HG03095 (cell line): Measurements from ENCODE around the gene RIBC2.
"Not testable (repeated sequence)": the region's sequence is repeated elsewhere in the genome, so short reads cannot be mapped to it uniquely, and the experiment has no call there.

Experiments used
- ATAC-seq: cut with Tn5 transposase; IDR thresholded peaks from one replicate; pipeline ENCODE4 v1.9.1; 2021; ENCODE audit warnings: moderate library complexity; ENCODE audit not compliant: unreplicated experiment

Gene RIBC2

DNA sequence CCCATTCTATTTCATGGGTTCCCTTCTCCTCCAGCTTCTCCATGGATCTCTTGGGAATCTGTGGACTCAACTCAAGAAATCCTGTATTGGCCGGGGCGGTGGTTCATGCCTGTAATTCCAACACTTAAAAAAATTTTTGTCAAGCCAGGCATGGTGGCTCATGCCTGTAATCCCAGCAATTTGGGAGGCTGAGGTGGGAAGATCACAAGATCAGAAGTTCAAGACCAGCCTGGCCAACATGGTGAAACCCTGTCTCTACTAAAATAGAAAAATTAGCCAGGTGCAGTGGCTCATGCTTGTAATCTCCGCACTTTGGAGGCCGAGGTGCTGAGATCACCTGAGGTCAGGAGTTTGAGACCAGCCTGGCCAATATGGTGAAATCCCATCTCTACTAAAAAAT, 34.1 kb downstream of the RIBC2 start:
- ATAC-seq = not testable (repeated sequence)

DNA sequence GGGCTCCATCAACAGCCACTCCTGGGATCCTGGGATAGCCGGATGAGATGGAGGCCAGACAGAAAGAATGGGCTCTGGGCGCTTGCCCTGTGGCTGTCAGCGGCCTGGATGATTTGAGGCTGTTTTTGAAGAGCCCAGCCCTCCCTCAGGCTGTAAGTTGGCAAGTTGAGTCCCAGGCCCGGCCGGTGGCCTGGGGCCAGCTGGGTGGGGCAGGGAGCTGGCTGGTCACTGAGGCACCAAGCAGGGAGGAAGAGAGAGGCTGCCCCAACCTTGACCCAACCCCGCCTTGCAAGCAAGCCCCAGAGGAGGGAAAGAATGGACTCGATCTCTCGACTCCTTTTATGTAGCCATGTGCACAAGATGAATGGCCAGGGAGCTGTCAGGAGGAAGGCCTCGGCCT, 34.9 kb downstream of the RIBC2 start:
- ATAC-seq = no peak

DNA sequence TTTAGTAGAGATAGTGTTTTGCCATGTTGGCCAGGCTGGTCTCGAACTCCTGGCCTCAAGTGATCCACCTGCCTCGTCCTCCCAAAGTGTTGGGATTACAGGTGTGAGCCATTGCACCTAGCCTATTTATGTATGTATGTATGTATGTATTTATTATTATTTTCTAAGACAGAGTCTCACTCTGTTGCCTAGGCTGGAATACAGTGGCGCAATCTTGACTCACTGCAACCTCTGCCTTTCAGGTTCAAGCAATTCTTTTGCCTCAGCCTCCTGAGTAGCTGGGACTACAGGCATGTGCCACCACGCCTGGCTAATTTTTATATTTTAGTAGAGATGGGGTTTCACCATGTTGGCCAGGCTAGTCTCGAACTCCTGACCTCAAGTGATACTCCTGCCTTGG, 35.9 kb downstream of the RIBC2 start:
- not testable (repeated sequence) for ATAC-seq

DNA sequence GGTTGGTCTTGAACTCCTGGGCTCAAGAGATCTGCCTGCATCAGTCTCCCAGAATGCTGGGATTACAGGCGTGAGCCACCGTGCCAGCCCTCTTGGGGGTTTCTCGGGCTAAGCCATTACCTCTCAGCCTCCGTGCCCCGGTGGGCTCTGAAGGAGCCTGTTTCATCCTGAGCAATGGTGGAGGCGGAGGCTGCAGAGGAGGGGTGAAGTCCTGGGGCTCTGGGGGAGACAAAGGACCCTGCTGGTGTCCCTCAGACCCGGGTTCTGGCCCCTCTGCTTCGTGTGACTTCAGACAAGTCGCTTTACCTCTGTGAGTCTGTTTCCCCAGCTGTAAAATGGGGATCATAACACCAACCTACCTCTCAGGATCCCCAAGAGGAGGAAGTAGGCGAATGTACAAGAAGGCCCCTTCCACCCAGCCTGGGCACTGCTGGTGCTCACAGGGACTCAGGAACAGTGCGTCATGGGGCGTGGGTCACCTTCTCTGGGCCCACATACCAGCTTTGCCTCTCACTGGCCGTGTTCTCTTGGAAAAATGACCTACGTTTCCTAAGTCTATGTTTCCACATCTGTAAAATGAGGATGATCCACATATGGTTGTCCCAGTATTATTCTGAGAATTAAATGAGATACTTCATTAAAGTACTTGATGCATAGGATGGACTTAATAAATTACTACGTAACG, 36.8 kb downstream of the RIBC2 start:
- ATAC-seq = no peak

DNA sequence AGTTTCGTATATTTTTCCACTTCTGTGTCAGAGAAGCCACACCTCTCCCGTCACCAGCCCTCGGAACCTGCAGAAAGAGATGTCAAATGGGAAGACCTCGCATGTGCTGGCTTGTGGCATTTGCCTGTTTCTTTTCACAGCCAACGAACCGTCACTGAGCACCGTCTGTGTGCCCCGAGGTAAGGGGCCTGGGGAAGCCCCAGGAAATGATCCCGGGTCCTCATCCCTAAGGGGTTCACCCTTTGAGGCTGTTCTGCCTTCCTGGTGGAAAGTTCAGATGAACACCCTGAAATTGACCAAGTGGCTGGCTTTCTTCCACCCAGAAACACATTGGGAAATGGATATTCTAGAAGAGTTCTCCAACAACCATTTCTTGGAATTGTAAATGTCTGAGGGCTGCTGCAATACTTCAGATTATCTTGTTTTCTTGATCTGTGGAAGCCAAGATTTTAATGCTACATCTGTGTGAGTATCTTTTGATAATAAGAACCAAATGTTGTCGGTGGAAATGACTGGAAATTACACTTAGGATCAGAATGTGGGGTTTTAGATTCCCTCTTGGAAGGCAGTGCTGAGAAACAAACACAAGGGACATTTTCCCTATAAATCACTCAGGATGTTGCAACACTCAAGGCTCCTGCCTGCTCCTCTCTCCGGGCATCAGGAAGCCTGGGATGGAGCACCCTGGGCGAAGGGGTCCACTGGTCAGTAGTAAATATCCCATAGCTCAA, 37.6 kb downstream of the RIBC2 start:
- no peak for ATAC-seq

DNA sequence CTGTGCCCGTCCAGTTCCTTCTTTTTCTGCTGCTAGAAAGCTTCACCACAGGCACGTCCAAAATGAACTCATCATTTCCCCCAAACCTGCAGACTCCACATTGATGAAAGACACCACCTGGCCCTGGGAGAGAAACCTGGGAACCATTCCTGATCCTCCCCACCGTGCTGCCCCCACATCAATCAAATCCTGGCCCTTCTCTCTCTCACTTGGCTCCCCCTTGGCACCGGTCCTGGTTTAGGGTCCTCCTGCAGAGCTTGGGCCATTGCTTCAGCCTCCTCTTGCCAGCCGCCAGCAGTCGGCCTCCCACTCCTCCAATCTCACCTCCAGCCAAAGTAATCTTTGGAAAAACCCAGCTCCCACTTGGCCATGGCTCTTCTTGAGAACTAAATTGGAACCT, 38.5 kb downstream of the RIBC2 start:
- ATAC-seq = no peak

DNA sequence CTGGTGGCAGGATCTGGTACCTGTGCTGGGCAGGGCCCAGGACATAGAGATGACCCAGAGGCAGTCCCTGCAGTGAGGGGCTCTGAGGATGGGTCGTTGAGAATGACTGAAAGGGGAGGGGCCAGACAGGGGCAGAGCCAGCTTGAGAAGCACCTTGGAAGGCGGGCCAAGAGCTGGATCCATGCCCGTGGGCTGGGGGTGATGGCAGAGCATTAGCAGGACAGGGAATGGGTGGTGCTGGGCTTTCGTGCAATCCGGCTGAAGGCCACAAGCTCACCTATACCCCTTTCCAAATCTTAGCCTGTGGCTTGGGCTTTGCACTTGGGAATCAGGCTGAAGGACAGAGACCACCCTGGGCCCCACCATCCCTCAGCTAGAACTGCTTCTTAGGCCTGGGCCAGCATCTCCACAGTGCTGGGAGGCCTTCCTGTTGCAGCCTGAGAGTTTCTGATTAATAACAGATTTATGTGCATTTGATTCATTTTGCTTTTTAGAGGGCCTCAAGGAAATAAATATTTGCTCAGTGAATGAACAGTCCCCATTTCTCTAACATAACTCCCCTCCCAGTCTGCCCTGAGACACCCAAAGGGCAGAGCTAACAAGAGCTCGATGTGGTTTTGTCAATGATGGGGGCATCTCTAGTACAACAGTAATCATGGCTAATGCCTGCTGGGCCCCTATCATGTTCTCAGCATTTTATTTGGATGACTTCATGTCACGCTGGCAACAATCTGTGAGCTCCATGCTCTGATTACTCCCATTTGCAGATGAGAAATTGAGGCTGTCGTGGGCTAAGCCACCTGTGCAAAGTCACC, 39.3 kb downstream of the RIBC2 start:
- no peak for ATAC-seq

DNA sequence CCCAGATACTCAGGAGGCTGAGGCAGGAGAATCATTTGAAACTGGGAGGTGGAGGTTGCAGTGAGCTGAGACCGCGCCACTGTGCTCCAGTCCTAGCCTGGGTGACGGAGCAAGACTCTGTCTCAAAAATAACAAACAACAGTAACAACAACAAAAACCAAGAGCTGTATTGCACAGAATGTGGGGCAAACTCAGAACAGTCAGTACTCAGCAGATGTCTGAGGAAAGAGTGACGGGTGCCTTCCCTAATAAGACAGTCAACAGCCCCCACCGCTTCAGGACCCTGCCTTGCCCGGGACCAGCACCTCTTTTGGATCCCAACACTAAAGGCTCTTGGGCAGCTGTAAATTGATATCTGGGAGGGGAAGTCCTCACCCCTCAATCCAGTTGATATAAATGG, 40.3 kb downstream of the RIBC2 start:
- ATAC-seq = no peak

DNA sequence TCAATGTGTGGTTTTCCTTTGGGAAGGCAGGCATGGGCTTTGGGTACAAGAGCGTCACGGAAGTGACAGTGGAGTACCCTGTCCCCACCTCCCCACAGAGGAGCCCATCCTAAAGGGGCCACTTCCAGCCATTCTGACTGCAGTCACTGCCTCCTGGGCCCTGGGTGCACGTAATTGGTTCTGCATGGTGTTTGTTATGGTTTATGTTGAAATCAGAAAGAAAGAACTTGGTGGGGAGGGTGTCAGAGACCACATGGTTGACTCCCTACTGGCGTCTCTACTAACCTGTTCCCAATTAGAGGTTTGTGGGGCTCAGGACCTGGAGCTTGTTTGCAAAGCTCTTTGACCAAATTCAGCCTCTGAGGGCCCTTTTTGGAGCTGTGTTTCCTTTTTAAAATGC, 40.8 kb downstream of the RIBC2 start:
- no peak for ATAC-seq

DNA sequence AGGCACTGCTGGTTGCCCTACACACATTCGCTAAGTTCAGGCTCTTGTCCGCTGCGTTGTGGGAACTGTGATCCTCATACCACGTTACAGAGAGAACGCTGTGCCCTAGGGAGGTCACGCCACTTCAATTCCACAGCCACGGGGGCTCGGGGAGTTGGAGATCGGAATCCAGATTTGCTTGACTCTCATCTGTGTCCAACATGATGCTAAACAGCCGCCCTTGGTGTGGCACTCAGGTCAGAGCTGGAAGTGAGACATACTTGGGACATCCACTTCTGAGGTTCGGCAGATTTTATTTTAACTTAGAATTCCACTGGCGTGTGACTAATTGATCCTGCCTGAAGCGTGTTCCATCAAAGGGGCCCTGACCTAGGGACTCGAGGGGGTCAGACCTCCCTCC, 41.7 kb downstream of the RIBC2 start:
- ATAC-seq = no peak

DNA sequence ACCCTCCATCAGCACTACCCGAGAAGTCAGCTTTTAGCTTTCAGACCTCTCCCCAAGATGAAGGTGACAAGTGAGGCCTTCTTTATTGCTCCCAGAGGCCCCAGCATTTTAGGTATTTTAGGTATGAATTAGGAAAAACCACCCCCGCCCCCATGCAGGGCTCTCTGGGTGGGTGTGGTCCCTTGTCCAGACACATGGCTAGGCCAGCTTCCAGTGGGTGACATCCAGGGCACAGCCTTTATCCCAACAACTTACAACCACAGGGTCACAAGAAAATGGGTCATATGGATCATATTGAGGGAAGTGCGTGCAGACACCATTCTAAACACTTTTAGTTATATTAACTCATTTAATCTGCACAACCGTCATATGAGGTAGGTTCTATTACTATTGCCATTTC, 42.1 kb downstream of the RIBC2 start:
- ATAC-seq = no peak

DNA sequence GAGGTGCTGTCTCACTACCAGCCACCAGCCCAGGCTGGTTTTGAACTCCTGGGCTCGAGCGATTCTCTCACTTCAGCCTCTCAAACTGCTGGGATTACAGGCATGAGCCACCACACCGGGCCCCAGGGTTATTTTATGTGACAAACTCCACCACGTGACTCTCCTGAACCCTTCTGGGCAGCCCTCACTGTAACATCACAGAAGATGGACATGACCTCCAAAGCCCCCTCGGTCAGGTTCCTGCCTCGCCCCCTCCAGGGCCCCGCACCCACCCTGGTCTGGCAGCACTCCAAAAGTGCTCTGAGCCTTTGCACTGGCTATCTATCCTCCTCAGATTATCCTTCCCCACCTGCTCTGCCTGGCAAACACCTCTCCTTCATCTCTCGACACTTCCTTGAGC, 43.3 kb downstream of the RIBC2 start:
- no peak for ATAC-seq

DNA sequence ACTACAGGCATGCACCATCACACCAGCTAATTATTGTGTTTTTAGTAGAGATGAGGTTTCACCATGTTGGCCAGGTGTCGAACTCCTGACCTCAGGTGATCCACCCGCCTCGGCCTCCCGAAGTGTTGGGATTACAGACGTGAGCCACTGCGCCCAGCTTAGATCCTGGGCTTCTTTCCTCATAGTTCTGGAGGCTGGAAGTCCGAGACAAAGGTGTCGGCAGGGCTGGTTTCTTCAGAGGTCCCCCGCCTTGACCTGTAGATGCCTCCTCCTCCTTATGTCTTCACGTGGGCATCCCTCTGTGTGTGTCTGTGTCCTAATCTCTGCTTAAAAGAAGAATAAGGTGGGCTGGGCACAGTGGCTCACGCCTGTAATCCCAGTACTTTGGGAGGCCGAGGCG, 45.0 kb downstream of the RIBC2 start:
- ATAC-seq = no peak

DNA sequence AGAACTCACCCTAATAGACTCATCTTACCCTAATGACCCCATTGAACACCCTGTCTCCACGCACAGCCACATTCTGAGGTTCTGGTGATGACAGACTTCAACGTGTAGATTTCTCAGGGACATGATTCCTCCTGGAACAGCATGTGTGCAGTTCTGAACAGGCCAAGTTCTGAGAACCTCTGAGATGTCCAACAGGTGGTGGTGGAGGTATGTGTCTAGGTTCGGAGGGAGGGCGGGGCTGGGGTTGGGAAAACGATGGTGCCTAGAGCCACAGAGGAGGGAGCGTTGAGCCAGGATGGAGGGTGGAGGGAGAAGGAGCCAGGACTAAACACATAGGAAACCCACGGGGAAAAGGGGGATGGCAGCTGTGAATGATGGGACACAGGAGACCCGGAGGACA, 45.7 kb downstream of the RIBC2 start:
- ATAC-seq = no peak

DNA sequence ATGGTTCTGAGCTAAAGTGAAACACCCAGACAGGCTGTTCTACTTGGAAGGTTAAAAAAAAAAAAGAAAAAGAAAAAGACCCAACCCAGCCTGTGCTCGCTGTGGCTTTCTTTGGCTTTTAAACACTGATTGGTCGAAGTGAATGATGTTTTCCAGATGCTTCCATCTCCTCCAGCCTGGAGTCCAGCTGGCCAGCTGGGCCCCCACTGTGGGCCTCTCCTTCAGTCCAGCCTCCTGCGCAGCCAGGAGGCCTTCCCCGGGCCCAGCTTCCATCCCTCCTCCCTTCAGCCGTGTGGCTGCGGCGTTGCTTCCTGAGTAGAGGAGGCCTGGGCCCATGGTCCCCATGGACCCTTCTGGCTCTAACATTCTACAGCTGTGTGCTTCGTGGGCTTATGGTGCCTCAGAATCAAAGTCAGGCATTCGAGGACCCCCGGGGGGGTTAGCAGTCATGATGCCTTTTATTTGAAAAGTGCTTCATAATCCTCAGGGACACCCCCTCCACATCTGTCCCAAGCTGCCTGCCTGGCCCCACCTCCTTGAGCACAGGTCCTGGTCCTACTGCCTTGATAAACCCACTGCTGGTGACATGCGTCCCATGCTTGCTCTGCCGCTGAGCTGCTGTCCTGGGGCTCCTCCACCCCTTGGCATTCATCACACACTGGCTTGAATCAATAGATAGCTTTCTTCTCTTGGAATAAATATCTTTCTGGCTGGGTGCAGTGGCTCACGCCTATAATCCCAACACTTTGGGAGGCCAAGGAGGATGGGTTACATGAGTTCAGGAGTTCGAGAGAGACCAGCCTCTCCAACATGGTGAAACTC, 47.0 kb downstream of the RIBC2 start:
- no peak for ATAC-seq

DNA sequence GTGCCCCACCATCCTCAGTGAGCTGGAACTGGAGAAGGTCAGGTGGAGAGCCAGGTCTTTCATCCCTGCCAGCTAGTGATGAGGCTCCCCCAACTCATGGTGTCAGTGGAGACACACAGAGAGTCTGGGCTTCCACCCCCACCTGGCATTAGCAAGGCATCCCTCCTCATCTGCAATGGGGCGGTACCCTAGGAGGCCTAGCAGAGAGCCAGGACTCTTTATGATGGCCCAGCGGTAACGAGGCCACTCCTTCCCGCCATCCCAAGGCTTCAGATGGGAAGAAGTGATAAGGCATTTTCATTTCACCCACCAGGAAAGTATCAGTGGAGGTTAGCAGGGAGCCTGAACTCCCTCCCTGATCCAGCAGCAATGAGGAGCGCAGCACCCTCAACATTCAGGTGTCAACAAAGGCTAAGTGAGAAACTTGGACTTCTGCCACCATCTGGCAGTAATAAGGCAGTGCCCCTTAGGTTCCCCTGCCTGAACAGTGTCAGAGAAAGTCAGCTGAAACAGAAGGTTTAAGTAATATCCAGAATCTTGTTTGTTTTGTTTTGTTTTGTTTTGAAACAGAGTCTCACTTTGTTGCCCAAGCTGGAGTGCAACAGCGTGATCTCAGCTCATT, 48.7 kb downstream of the RIBC2 start:
- no peak for ATAC-seq

DNA sequence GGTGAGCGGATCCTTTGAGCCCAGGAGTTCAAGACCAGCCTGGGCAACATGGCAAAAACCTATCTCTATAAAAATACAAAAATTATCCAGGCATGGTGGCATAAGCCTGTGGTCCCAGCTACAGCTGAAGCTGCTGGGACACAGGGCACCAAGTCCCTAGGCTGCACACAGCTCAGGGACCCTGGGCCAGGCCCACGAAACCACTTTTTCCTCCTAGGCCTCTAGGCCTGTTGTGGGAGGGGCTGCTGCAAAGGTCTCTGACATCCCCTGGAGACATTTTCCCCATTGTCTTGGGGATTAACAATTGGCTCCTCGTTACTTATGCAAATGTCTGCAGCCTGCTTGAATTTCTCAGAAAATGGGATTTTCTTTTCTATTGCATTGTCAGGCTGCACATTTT, 50.2 kb downstream of the RIBC2 start:
- not testable (repeated sequence) for ATAC-seq

DNA sequence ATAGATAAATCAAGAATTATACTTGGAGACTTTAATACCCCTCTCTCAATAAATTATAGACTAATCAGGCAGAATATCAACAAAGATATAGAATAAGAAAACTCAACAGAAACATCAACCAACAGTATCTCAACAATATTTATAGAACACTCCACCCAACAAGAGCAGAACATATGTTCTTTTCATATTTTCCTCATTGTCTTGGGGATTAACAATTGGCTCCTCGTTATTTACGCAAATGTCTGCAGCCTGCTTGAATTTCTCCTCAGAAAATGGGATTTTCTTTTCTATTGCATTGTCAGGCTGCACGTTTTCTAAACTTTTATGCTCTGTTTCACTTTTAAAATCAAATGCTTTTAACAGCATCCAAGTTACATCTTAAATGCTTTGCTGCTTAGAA, 52.1 kb downstream of the RIBC2 start:
- no peak for ATAC-seq

DNA sequence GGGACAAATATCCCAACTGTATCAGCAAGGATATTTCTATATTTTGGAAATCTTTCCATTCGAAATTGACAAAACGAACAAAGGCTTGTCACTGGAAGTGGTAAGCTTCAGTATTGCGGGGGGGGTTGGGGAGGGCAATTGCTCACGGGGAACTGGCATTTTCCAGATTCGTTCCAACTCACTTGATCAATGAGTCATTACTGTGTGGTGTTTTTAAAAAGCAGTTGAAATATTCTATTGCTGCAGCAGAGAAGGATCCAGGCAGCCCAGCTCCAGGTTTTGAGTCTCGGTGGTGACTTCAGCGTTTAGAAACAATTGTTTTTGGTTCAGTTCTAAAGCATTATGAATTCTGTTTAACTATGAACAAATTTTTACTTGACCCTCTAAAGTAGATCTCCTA, 55.4 kb downstream of the RIBC2 start:
- ATAC-seq = no peak

DNA sequence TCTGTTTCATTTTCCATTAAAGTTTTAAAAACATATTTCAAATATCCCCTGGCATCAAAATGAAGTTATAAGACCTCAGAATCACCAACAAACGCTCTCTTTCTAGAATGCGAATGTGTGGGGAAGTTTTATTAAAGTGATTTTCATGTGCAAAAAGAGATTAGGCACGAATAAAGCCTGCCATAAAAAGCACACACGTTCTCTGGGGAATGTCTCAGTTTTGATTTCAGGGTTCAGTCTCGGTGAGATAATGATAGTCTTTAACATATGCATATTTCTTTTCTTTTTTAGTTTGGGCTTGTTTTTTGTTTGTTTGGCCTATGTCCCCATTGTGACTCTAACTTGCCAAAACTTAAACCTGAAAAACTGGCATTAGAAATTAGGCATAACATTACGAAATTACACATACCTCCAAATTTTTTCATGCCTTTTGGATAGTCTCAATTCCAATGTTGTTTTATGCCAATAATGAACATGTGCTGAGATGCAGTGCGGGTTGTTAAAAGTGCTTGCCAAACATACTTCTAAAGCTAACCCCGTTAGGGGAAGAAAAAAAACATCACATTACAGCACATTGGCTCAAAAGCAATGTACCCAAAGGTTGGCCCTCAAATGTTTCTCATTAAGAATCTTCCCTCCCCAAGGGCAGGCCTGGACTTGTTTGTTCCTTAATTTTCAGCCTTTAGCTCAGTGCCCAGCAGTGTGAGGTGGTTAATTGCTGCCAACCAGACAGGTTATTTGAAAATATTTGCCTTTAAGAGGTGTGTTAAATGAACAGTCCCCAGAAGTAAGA, 56.0 kb downstream of the RIBC2 start:
- ATAC-seq = no peak
